ENCODE measurements around the gene UBA6. TPM values are rescaled to one million over a fixed set of nuclear protein-coding genes. Genes with fewer than 3 reads are reported as not detected.

The UBA6 gene
- total RNA-seq, 4 donors from 2014 or later: 15.6 to 198 (median 67.3) TPM

DNA sequence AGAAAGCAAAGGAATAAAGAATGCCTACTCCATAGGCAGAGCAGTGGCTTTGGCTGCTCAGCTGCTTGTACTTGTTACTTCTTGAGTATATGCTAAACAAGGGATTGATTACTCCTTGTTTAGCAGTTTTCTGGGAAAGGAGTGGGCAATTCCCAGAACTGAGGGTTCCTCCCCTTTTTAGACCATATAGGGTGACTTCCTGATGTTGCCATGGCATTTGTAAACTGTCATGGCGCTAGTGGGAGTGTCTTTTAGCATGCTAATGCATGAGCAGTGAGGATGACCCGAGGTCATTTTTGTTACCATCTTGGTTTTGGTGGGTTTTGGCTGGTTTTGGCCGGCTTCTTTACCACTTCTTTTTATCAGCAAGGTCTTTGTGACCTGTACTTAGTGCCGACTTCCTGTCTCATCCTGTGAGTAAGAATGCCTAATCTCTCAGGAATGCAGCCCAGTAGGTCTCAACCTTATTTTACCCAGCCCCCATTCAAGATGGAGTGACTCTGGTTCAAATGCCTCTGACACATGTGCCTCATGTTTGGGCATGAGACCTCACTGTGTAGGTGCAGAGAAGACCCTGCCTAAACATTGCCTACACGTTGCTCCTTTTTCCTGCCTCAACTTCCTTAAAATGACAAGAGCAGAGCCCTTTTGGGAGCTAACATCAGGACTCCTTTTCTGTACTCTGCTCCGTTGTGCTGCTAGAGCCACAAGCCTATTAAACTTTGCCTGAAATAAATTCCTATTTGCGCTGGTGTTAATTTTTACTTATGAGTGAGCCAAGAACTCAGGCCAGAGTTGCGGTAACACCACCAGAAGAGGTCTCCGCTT, 21.0 kb upstream of the UBA6 start:
- Histone ChIP-seq H3K4me3 (no peak overlapping the region), H3K36me3 (no peaks in the 10 kb centered on the region), H3K9me3 (no peaks in the 10 kb centered on the region), H3K27ac (no peak overlapping the region), H3K27me3 (no peaks in the 10 kb centered on the region), H3K4me1 (no peaks in the 10 kb centered on the region)
- intact Hi-C loops (cut with DNase I; ENCODE audit: low total_unique reads): no loop called here
- TF ChIP-seq, protein P1, sequence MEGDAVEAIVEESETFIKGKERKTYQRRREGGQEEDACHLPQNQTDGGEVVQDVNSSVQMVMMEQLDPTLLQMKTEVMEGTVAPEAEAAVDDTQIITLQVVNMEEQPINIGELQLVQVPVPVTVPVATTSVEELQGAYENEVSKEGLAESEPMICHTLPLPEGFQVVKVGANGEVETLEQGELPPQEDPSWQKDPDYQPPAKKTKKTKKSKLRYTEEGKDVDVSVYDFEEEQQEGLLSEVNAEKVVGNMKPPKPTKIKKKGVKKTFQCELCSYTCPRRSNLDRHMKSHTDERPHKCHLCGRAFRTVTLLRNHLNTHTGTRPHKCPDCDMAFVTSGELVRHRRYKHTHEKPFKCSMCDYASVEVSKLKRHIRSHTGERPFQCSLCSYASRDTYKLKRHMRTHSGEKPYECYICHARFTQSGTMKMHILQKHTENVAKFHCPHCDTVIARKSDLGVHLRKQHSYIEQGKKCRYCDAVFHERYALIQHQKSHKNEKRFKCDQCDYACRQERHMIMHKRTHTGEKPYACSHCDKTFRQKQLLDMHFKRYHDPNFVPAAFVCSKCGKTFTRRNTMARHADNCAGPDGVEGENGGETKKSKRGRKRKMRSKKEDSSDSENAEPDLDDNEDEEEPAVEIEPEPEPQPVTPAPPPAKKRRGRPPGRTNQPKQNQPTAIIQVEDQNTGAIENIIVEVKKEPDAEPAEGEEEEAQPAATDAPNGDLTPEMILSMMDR (IDR thresholded peaks at IDR 0.05): no peak
- TF ChIP-seq POLR2A (IDR thresholded peaks at IDR 0.05): no peak
- no peak for DNase-seq

DNA sequence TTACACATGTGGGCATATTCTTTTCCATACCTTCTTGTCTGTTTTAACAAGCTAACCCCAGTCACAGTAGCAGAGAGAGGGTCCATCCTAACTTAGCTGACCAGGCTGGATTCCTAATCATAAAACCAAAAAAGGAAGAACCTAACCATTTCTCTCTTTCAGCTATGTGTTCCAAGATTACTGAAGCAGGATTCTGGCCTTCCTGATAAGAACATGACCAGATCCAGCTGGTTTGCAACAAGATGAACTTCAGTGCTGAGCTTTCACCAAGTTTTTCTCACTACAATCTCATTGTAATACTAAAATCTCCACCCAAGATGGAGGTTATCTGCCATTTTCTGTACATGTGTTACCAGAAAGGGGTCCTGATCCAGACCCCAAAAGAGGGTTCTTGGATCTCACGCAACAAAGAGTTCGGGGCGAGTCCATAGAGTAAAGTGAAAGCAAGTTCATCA, 20.4 kb upstream of the UBA6 start:
- H3K27me3 ChIP-seq: no peaks in the 10 kb centered on the region
- H3K4me3 ChIP-seq: no peak overlapping the region
- no peaks in the 10 kb centered on the region for H3K9me3 ChIP-seq
- no peak overlapping the region for H3K27ac ChIP-seq
- H3K36me3 ChIP-seq: no peaks in the 10 kb centered on the region
- intact Hi-C loops (cut with DNase I; ENCODE audit: low total_unique reads): no loop called here
- no peak for DNase-seq
- H3K4me1 ChIP-seq: no peaks in the 10 kb centered on the region
- no peak for TF ChIP-seq POLR2A (IDR thresholded peaks at IDR 0.05)
- TF ChIP-seq, protein P1 (IDR thresholded peaks at IDR 0.05): no peak

DNA sequence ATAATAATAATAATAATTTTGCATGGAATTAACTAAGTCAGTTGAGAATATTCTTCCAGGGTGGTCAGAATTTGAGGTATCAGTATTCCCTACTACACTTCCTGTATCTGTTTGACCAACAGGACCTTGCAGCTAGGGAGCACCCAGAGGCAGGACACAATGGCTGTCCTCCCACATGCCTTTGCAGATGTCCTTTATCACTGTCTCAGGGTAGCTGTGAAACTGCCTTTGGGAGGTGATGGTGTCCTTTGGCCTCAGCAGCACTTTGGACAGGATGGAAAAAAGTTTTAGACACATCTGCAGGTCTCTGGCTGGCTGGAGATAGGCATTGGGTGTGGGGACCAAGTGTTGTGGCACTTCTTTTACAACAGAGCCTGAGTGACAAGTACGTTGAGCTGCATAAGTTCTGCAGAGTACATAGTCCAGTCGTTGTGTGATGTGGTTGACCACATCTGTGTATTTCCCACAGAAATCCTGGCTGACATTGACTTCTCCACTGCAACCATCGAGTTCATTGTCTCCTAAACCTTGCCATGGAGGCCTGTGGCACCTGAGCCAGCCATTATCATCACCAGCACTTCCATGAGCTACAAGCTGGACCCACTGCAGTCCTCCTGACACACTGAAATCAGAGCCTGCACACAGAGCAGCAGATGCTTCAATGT, 19.1 kb upstream of the UBA6 start:
- TF ChIP-seq, protein P1 (IDR thresholded peaks at IDR 0.05): no peak
- TF ChIP-seq POLR2A (IDR thresholded peaks at IDR 0.05): no peak
- Histone ChIP-seq H3K9me3 (no peaks in the 10 kb centered on the region), H3K27me3 (no peaks in the 10 kb centered on the region), H3K27ac (no peak overlapping the region), H3K4me3 (no peak overlapping the region), H3K4me1 (no peaks in the 10 kb centered on the region), H3K36me3 (no peaks in the 10 kb centered on the region)
- no peak for DNase-seq
- intact Hi-C loops (cut with DNase I; ENCODE audit: low total_unique reads): no loop called here

DNA sequence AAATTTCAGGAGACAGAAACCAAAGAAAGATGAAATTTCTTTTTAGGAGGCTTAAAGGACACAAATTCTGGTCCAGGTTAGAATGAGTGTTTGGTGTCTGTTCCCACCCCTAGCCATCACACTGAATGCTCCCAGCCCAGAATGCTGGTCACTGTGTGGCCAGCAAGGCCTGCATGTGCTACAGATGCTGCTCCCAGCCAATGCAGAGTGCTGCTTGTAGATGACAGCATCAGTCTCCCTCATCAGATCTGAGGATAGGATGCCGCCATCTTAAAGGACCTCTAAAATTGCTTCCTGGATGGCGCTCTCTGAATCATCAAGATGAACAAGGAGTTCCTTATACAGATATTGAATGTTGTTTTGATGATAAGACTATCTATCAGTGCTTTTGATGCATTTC, 17.9 kb upstream of the UBA6 start:
- H3K4me3 ChIP-seq: no peak overlapping the region
- no peaks in the 10 kb centered on the region for H3K36me3 ChIP-seq
- no peaks in the 10 kb centered on the region for H3K4me1 ChIP-seq
- no peaks in the 10 kb centered on the region for H3K27me3 ChIP-seq
- intact Hi-C loops (cut with DNase I; ENCODE audit: low total_unique reads): no loop called here
- H3K9me3 ChIP-seq: no peaks in the 10 kb centered on the region
- no peak for TF ChIP-seq POLR2A (IDR thresholded peaks at IDR 0.05)
- TF ChIP-seq, protein P1 (IDR thresholded peaks at IDR 0.05): no peak
- H3K27ac ChIP-seq: no peak overlapping the region
- no peak for DNase-seq

DNA sequence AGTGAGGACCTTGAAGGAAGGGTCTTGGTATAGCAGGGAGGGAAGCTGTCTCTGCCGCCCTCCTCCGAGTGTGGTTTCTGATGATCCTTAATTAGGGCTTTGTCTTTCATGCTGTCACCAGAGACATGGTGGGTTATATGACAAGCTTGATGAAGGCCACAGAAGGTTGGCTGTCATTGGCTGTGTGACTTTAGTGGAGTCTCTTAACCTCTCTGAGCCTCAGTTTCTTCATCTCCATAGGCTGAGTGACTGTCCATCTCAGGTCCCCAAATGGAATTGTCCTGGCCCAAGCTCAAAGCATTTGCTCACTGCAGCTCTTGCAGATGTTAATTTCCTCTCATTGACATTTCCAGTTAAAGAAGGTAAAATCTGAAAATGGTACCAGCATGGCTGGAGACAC, 16.6 kb upstream of the UBA6 start:
- H3K36me3 ChIP-seq: no peaks in the 10 kb centered on the region
- no peaks in the 10 kb centered on the region for H3K9me3 ChIP-seq
- H3K27me3 ChIP-seq: no peaks in the 10 kb centered on the region
- no peaks in the 10 kb centered on the region for H3K4me1 ChIP-seq
- TF ChIP-seq, protein P1 (IDR thresholded peaks at IDR 0.05): no peak
- TF ChIP-seq POLR2A (IDR thresholded peaks at IDR 0.05): no peak
- intact Hi-C loops (cut with DNase I; ENCODE audit: low total_unique reads): no loop called here
- H3K4me3 ChIP-seq: no peak overlapping the region
- H3K27ac ChIP-seq: no peak overlapping the region
- no peak for DNase-seq

Data from uterus (tissue), 4 donors.